HepG2 (cell line): ENCODE results near the gene AHNAK. TPM values are rescaled to one million over a fixed set of nuclear protein-coding genes. Genes with fewer than 3 reads are reported as not detected.

Source experiments
- DMAP1 ChIP-seq: IDR thresholded peaks from 2 replicates; pipeline ENCODE4 v1.6.1; 2016
- ELF1 ChIP-seq: sonication (generic); formaldehyde crosslinking; IDR thresholded peaks from 2 replicates; pipeline ENCODE4 v1.4.0; 2020; ENCODE audit warnings: missing genetic modification reagents
- FUBP1 ChIP-seq: sonication (generic); formaldehyde crosslinking; IDR thresholded peaks from 2 replicates; pipeline ENCODE4 v1.5.1; 2020; ENCODE audit warnings: missing genetic modification reagents, mild to moderate bottlenecking, borderline replicate concordance
- KAT2B ChIP-seq: fragments of 150-350 bp; IDR thresholded peaks from 2 replicates; pipeline ENCODE4 v1.6.1; 2014; ENCODE audit warnings: low read depth, low read length, borderline replicate concordance
- KLF15 ChIP-seq: sonication (generic); formaldehyde crosslinking; IDR thresholded peaks from 2 replicates; pipeline ENCODE4 v1.8.1; 2023; ENCODE audit warnings: borderline replicate concordance, mild to moderate bottlenecking, inconsistent platforms, missing genetic modification reagents, mixed read lengths
- MAX ChIP-seq: IDR thresholded peaks from 2 replicates; pipeline ENCODE4 v1.6.1; 2012; ENCODE audit warnings: inconsistent platforms
- MYPOP ChIP-seq: sonication (generic); formaldehyde crosslinking; IDR thresholded peaks from 2 replicates; pipeline ENCODE4 v1.8.1; 2023; ENCODE audit warnings: mild to moderate bottlenecking, moderate library complexity, missing genetic modification reagents
- MZF1 ChIP-seq: sonication (generic); formaldehyde crosslinking; IDR thresholded peaks from 2 replicates; pipeline ENCODE4 v1.8.1; 2023; ENCODE audit warnings: mild to moderate bottlenecking, missing genetic modification reagents, borderline replicate concordance
- PHF21A ChIP-seq: sonication (generic); formaldehyde crosslinking; IDR thresholded peaks from 2 replicates; pipeline ENCODE4 v1.5.0; 2020; ENCODE audit warnings: mild to moderate bottlenecking, missing genetic modification reagents
- PRDM10 ChIP-seq: sonication (generic); formaldehyde crosslinking; IDR thresholded peaks from 2 replicates; pipeline ENCODE4 v1.4.0; 2020; ENCODE audit warnings: low read depth, missing genetic modification reagents
- RBAK ChIP-seq: sonication (generic); formaldehyde crosslinking; IDR thresholded peaks from 2 replicates; pipeline ENCODE4 v1.5.1; 2020; ENCODE audit warnings: mild to moderate bottlenecking, missing genetic modification reagents
- SAFB2 ChIP-seq: sonication (generic); formaldehyde crosslinking; IDR thresholded peaks from 2 replicates; pipeline ENCODE4 v1.5.1; 2020; ENCODE audit warnings: missing genetic modification reagents, low read depth, mild to moderate bottlenecking, borderline replicate concordance
- TIGD3 ChIP-seq: sonication (generic); formaldehyde crosslinking; IDR thresholded peaks from 2 replicates; pipeline ENCODE4 v1.5.1; 2020; ENCODE audit warnings: mild to moderate bottlenecking, missing genetic modification reagents, borderline replicate concordance
- XRCC5 ChIP-seq: fragments of 200-400 bp; formaldehyde crosslinking; optimal IDR thresholded peaks from 2 replicates; pipeline ENCODE3; 2017; ENCODE audit warnings: mild to moderate bottlenecking, low read length
- ZBTB7A ChIP-seq: sonication (generic); formaldehyde crosslinking; IDR thresholded peaks from 2 replicates; pipeline ENCODE4 v1.8.0; 2022; ENCODE audit warnings: mild to moderate bottlenecking, missing genetic modification reagents
- ZKSCAN5 ChIP-seq: sonication (generic); formaldehyde crosslinking; IDR thresholded peaks from 2 replicates; pipeline ENCODE4 v1.5.1; 2020; ENCODE audit warnings: mild to moderate bottlenecking, missing genetic modification reagents
- ZKSCAN8 ChIP-seq: IDR thresholded peaks from 2 replicates; pipeline ENCODE4 v1.6.1; 2016; ENCODE audit warnings: borderline replicate concordance, missing genetic modification reagents, missing compliant biosample characterization
- ZNF20 ChIP-seq: sonication (generic); formaldehyde crosslinking; IDR thresholded peaks from 2 replicates; pipeline ENCODE4 v1.4.0; 2020; ENCODE audit warnings: mild to moderate bottlenecking, moderate library complexity, missing genetic modification reagents
- ZNF232 ChIP-seq: sonication (generic); formaldehyde crosslinking; IDR thresholded peaks from 2 replicates; pipeline ENCODE4 v1.4.0; 2020; ENCODE audit warnings: missing genetic modification reagents, borderline replicate concordance
- ZNF354B ChIP-seq: sonication (generic); formaldehyde crosslinking; IDR thresholded peaks from 2 replicates; pipeline ENCODE4 v1.8.0; 2022; ENCODE audit warnings: mild to moderate bottlenecking, missing genetic modification reagents
- ZNF790 ChIP-seq: sonication (generic); formaldehyde crosslinking; IDR thresholded peaks from 2 replicates; pipeline ENCODE4 v1.8.0; 2022; ENCODE audit warnings: missing genetic modification reagents, mild to moderate bottlenecking, borderline replicate concordance
- polyA plus RNA-seq, 8 experiments: library from polyadenylated mRNA; depleted of rRNA in 3 of 8; stranded (reverse) in 7 of 8; unstranded in 1 of 8; fragments of >200 nt; fragmentation: Illumina TruSeq in 4 of 8; extraction: Trizol in 4 of 8; gene quantifications; 2 replicates each; pipeline versions ENCODE4 v1.2.1 to v1.2.3, GENCODE V29; 2011 to 2016; ENCODE audit warnings: low read depth in 4 of 8, missing spikeins in 1 of 8, mixed read lengths in 1 of 8; ENCODE audit not compliant: insufficient read depth in 1 of 8
- total RNA-seq, 5 experiments: library from RNA; depleted of rRNA; stranded (reverse); fragments of >200 nt; fragmentation: Illumina TruSeq; extraction: Trizol; gene quantifications; 2 replicates each; pipeline ENCODE4 v1.2.3, GENCODE V29; 2016; ENCODE audit warnings: low read depth in 1 of 5
- TF ChIP-seq, protein P1 (sequence below): sonication (generic); formaldehyde crosslinking; IDR thresholded peaks from 2 replicates; pipeline ENCODE4 v1.8.1; 2023; ENCODE audit warnings: missing genetic modification reagents, mild to moderate bottlenecking, borderline replicate concordance

The AHNAK gene
- total and polyA plus RNA-seq, 2 of the 13 experiments (the other 11 are each of a cell fraction or from before 2014, with no cell fraction given): 23.4 to 25.0 TPM

DNA sequence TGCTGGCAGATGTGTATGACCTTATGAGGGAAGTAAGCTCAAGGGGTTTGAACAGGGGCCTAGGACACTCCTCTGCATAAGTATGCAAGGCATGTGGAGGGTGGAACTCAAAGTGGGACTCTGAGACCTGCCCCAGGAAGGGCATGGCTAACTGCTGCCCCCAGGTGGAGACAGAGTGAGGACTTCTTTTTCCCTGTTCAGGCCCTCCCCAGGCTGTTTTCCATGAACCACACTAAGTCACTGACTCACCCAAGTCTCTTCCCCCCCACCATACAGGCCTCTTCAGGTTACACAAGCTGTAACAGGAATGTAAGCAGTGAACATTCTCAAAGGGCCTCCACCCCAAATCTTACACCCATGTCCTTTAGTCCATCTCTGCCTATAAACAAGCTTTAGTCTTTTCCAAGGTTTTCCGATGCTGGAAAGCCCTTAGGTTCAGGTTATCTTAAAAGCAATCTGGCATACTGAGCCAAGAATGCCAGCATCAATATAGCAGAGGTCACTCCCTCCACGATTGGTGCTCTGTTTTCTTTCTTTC is 14.0 kb upstream of the AHNAK start (continued):
- TF ChIP-seq MYPOP (CRISPR knock-in tag): no peak
- no peak for TF ChIP-seq PHF21A (CRISPR knock-in tag)
- no peak for TF ChIP-seq ZNF20
- no peak for TF ChIP-seq ZNF354B
- TF ChIP-seq RBAK (CRISPR knock-in tag): no peak
- TF ChIP-seq ZKSCAN5 (CRISPR knock-in tag): no peak
- no peak; the same call in 1 of the 2 replicates for TF ChIP-seq ZKSCAN8 (CRISPR knock-in tag)
- TF ChIP-seq SAFB2 (CRISPR knock-in tag): no peak
- TF ChIP-seq ZNF790 (CRISPR knock-in tag): no peak
- no peak for TF ChIP-seq ELF1 (CRISPR knock-in tag)
- TF ChIP-seq, protein P1, sequence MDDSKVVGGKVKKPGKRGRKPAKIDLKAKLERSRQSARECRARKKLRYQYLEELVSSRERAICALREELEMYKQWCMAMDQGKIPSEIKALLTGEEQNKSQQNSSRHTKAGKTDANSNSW (CRISPR knock-in tag): no peak
- no peak for TF ChIP-seq MZF1 (CRISPR knock-in tag)
- no peak for TF ChIP-seq FUBP1
- peak; percentile 30; the same call in 1 of the 2 replicates for TF ChIP-seq PRDM10 (CRISPR knock-in tag)
- TF ChIP-seq KLF15 (CRISPR knock-in tag): no peak
- no peak for TF ChIP-seq TIGD3 (CRISPR knock-in tag)
- peak; percentile 86 for TF ChIP-seq XRCC5
- no peak for TF ChIP-seq ZBTB7A (CRISPR knock-in tag)
- TF ChIP-seq ZNF232: no peak
- 0 out of 2 replicates have a peak, but pooled peaks have one; percentile 36 for TF ChIP-seq DMAP1 (CRISPR knock-in tag)
- TF ChIP-seq MAX: no peak
- TF ChIP-seq KAT2B: no peak
